ENCODE results near the gene DDRGK1. TPM values are rescaled to one million over a fixed set of nuclear protein-coding genes. Genes with fewer than 3 reads are reported as not detected.

DDRGK1 gene
- polyA plus RNA-seq, 1 donor from 2014 or later: 67.6 TPM

DNA sequence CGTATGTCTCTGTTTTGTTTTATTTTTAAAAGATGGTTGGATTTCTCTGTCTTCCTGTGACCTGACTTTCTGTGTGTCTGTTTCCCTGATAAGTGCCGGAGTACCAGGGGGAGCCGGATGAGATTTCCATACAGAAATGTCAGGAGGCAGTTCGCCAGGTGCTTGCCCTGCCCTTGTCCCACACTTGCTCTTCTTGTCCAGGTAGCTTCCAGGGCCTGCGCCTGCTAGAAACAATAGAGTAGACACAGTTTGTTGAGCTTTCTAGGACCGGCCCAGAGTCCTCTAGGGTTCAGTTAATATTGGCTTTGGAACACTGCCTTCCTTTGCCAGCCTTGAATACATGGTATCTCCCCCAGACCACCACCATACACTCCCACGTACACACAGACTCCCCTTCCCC lies 8.7 kb upstream of the DDRGK1 start:
- Histone ChIP-seq H3F3A (ENCODE audit: insufficient read depth, low read length, poor library complexity, severe bottlenecking) (no peaks in the 10 kb centered on the region), H4K20me1 (ENCODE audit: insufficient read depth) (no peaks in the 10 kb centered on the region), H3K9ac (ENCODE audit: low read length) (no peak overlapping the region), H3K4me2 (ENCODE audit: low read length) (no peak overlapping the region), H3K9me2 (ENCODE audit: insufficient read depth, low read length) (no peaks in the 10 kb centered on the region), H3K27me3 (ENCODE audit: insufficient read depth, low read depth, low read length) (no peaks in the 10 kb centered on the region), H2AFZ (ENCODE audit: low read depth, low read length) (no peak overlapping the region), H3K27ac (ENCODE audit: low read length) (no peak overlapping the region), H3K4me3 (ENCODE audit: low read length) (no peak overlapping the region), H3K36me3 (ENCODE audit: insufficient read depth, low read length) (no peaks in the 10 kb centered on the region), H3K79me2 (replicated peaks; ENCODE audit: insufficient read depth, low read length) (peaks cover 10% of the 10 kb centered on the region), H3K9me3 (ENCODE audit: low read length) (no peaks in the 10 kb centered on the region)
- no peak for TF ChIP-seq SMC3 (conservative IDR thresholded peaks at IDR 0.05; ENCODE audit: poor library complexity)
- TF ChIP-seq MXI1 (conservative IDR thresholded peaks at IDR 0.05; ENCODE audit: poor library complexity, severe bottlenecking): no peak
- TF ChIP-seq EP300 (conservative IDR thresholded peaks at IDR 0.05; ENCODE audit: poor library complexity, severe bottlenecking): no peak
- TF ChIP-seq, protein P1, sequence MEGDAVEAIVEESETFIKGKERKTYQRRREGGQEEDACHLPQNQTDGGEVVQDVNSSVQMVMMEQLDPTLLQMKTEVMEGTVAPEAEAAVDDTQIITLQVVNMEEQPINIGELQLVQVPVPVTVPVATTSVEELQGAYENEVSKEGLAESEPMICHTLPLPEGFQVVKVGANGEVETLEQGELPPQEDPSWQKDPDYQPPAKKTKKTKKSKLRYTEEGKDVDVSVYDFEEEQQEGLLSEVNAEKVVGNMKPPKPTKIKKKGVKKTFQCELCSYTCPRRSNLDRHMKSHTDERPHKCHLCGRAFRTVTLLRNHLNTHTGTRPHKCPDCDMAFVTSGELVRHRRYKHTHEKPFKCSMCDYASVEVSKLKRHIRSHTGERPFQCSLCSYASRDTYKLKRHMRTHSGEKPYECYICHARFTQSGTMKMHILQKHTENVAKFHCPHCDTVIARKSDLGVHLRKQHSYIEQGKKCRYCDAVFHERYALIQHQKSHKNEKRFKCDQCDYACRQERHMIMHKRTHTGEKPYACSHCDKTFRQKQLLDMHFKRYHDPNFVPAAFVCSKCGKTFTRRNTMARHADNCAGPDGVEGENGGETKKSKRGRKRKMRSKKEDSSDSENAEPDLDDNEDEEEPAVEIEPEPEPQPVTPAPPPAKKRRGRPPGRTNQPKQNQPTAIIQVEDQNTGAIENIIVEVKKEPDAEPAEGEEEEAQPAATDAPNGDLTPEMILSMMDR (IDR thresholded peaks at IDR 0.05; ENCODE audit: poor library complexity, severe bottlenecking): no peak
- no peak for TF ChIP-seq POLR2AphosphoS5 (IDR thresholded peaks at IDR 0.05)
- TF ChIP-seq TAF1 (IDR thresholded peaks at IDR 0.05; ENCODE audit: low read depth): no peak
- TF ChIP-seq, protein P2, sequence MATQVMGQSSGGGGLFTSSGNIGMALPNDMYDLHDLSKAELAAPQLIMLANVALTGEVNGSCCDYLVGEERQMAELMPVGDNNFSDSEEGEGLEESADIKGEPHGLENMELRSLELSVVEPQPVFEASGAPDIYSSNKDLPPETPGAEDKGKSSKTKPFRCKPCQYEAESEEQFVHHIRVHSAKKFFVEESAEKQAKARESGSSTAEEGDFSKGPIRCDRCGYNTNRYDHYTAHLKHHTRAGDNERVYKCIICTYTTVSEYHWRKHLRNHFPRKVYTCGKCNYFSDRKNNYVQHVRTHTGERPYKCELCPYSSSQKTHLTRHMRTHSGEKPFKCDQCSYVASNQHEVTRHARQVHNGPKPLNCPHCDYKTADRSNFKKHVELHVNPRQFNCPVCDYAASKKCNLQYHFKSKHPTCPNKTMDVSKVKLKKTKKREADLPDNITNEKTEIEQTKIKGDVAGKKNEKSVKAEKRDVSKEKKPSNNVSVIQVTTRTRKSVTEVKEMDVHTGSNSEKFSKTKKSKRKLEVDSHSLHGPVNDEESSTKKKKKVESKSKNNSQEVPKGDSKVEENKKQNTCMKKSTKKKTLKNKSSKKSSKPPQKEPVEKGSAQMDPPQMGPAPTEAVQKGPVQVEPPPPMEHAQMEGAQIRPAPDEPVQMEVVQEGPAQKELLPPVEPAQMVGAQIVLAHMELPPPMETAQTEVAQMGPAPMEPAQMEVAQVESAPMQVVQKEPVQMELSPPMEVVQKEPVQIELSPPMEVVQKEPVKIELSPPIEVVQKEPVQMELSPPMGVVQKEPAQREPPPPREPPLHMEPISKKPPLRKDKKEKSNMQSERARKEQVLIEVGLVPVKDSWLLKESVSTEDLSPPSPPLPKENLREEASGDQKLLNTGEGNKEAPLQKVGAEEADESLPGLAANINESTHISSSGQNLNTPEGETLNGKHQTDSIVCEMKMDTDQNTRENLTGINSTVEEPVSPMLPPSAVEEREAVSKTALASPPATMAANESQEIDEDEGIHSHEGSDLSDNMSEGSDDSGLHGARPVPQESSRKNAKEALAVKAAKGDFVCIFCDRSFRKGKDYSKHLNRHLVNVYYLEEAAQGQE (IDR thresholded peaks at IDR 0.05; ENCODE audit: borderline replicate concordance): no peak
- no peak for TF ChIP-seq EZH2 (IDR thresholded peaks at IDR 0.05; ENCODE audit: borderline replicate concordance, insufficient read depth, low read length, poor library complexity, severe bottlenecking)
- no peak for TF ChIP-seq RAD21 (conservative IDR thresholded peaks at IDR 0.05)

DNA sequence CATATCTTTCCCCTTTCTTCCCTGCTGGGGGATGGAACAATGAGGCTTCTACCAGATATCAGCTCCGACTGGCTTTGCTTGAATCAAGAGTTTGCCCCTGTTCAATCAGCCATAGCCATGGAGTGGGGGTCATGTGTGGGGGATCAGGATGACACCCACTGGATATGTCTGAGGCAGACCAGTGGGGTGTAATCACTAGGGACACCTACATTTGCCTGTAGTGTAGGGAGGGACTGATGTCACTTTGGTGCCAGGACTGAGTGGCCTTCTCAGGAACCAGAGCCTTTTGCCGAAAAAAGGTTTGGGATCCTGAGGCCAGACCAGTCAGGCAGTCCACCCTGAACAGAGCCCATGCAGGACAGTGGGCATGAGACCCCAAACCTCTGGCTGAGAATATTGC lies 5.9 kb upstream of the DDRGK1 start:
- Histone ChIP-seq H3K4me2 (ENCODE audit: low read length) (peak overlapping the region; percentile 84), H2AFZ (ENCODE audit: low read depth, low read length) (no peak overlapping the region), H3F3A (ENCODE audit: insufficient read depth, low read length, poor library complexity, severe bottlenecking) (no peaks in the 10 kb centered on the region)

More for the DNA sequence above, 5.9 kb upstream of the DDRGK1 start:
- no peaks in the 10 kb centered on the region for H4K20me1 ChIP-seq (ENCODE audit: insufficient read depth)
- H3K9me2 ChIP-seq (ENCODE audit: insufficient read depth, low read length): no peaks in the 10 kb centered on the region
- H3K27ac ChIP-seq (ENCODE audit: low read length): no peak overlapping the region
- no peaks in the 10 kb centered on the region for H3K9me3 ChIP-seq (ENCODE audit: low read length)
- H3K79me2 ChIP-seq (replicated peaks; ENCODE audit: insufficient read depth, low read length): peaks cover 10% of the 10 kb centered on the region
- no peaks in the 10 kb centered on the region for H3K36me3 ChIP-seq (ENCODE audit: insufficient read depth, low read length)
- no peaks in the 10 kb centered on the region for H3K27me3 ChIP-seq (ENCODE audit: insufficient read depth, low read depth, low read length)
- TF ChIP-seq, protein P1 (IDR thresholded peaks at IDR 0.05; ENCODE audit: poor library complexity, severe bottlenecking): no peak
- TF ChIP-seq, protein P2 (IDR thresholded peaks at IDR 0.05; ENCODE audit: borderline replicate concordance): no peak
- TF ChIP-seq MXI1 (conservative IDR thresholded peaks at IDR 0.05; ENCODE audit: poor library complexity, severe bottlenecking) (no peak), POLR2AphosphoS5 (IDR thresholded peaks at IDR 0.05) (no peak), EZH2 (IDR thresholded peaks at IDR 0.05; ENCODE audit: borderline replicate concordance, insufficient read depth, low read length, poor library complexity, severe bottlenecking) (no peak), SMC3 (conservative IDR thresholded peaks at IDR 0.05; ENCODE audit: poor library complexity) (no peak), RAD21 (conservative IDR thresholded peaks at IDR 0.05) (no peak), EP300 (conservative IDR thresholded peaks at IDR 0.05; ENCODE audit: poor library complexity, severe bottlenecking) (no peak), TAF1 (IDR thresholded peaks at IDR 0.05; ENCODE audit: low read depth) (no peak)
- H3K9ac ChIP-seq (ENCODE audit: low read length): peak overlapping the region; percentile 79
- H3K4me3 ChIP-seq (ENCODE audit: low read length): peak overlapping the region; percentile 98
